GM18867 (cell line): ENCODE data around the gene SYP.

ENCODE experiments used
- ATAC-seq: cut with Tn5 transposase; IDR thresholded peaks from one replicate; pipeline ENCODE4 v1.9.1; 2021; ENCODE audit warnings: mild to moderate bottlenecking, moderate library complexity; ENCODE audit not compliant: unreplicated experiment

SYP gene

DNA sequence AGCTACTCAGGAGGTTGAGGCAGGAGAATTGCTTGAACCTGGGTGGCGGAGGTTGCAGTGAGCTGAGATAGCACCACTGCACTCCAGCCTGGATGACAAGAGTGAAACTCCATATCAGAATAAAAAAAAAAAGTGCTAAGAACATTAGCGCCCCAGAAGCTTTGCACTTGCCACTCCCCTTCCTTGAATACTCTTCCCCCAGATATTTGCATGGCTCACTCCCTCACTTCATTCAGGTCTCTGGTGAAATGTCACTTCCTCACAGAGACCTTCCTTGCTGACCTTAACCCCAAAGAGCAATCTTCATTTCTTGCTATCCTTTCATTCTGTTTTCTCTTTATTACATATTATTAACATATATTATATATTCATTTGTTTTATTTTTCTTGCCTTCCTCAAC, 21.9 kb upstream of the SYP start:
- ATAC-seq, result no peak

DNA sequence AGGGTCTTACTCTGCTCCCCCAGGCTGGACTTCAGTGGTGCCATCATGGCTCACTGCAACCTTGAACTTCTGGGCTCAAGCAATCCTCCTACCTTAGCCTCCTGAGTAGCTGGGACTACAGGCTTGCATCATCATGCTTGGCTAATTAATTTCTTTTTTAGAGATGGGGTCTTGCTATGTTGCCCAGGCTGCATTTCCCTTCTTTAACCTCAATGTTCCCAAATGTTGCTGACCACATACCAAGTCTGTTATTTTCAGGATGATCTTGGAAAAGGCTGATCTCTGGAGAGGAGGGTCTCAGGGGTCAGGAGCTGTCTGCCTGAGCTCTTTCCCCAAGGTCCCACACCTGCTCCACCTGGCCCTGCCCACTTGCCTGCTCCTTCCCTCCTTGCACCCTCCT, 20.1 kb upstream of the SYP start:
- ATAC-seq, result no peak

GRCh38 chrX:49214996-49215526, 15.1 kb upstream of the SYP start:
- no peak for ATAC-seq

DNA sequence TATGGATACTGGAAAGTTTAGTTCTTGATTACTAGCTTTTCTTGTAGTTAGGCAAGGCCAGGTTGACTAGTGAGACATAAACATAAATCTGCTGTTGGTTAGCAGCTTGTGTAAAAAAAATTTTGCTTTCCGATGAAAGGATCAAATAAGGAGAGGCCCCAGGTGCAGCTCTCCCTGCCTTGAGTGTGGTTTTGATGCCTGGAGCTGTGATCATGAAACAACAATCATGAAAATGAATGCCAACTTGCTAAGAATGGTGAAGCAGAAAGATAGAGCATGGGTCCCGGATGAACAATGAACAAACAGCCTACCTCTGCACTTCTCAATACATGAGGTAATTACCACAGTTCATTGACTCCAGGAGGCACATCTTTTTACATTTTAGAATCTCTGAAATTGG, 14.4 kb upstream of the SYP start:
- no peak for ATAC-seq

- no peak for ATAC-seq
These were observed 12.9 kb upstream of the SYP start for GRCh38 chrX:49212861-49213260.

- no peak for ATAC-seq
These were observed 12.2 kb upstream of the SYP start for GRCh38 chrX:49212209-49212608.

GRCh38 chrX:49211074-49211473, 11.1 kb upstream of the SYP start:
- ATAC-seq, result no peak

DNA sequence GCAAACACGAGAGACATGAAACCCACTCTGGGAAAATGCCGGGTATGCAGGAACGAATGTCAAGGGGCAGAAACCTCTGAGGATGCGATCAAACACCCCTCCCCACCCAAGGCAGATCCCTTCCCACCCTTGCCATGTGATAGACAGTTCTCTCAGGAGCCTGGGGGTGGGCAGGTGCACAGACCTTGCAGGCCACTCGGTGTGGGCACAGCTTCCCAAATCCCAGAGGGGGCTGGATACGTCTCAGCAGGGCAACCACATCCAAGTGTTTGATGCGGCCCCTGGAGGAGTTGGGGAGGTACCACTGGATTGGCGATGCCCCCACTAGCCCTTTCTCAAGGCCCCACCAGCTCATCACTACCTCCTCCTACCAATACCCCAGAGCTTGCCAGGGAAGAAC, 10.4 kb upstream of the SYP start:
- ATAC-seq, result no peak

- ATAC-seq, result no peak
These were observed 9.7 kb upstream of the SYP start for GRCh38 chrX:49209434-49210251.

DNA sequence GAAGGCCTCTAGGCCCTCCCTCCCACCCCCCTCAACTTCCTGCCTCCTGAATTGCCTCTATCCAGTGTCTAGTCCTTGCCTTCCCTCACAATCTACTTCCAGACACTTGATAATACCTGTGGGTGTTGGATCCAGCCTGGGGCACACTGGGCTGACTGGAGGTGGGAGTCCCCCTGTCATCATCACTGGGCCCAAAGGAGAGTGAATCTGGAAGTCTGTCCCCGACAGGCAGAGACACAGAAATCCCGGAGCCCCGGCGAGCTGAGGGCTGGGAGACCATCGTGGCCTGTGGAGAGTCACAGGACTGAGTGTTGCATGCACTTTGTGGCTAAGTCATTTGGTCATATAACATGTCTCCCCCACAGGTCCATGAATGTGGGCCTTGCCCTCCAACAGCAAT, 8.4 kb upstream of the SYP start:
- no peak for ATAC-seq

DNA sequence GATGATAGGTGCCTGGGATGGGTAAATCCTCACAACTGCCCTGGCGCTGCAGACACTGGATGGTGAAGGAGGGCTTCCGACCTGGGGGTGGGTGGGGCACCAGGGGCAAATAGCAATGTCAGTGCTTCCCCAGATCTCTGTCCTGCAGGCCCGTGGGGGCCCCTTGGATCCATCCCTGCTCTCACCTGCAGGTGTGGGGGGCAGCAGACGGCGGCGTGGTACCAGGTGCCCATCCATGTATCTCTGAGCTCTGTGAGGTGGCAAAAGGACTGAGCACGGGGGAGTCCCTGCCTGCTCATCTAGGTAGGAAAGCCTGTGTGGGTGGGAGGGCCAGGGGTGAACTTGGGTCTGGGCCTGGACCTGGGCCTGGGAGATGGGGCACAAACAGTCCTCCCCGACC, 6.5 kb upstream of the SYP start:
- ATAC-seq, result no peak

- ATAC-seq, result no peak
These were observed 5.5 kb upstream of the SYP start for GRCh38 chrX:49205443-49205842.

GRCh38 chrX:49204709-49205108, 4.7 kb upstream of the SYP start:
- no peak for ATAC-seq

DNA sequence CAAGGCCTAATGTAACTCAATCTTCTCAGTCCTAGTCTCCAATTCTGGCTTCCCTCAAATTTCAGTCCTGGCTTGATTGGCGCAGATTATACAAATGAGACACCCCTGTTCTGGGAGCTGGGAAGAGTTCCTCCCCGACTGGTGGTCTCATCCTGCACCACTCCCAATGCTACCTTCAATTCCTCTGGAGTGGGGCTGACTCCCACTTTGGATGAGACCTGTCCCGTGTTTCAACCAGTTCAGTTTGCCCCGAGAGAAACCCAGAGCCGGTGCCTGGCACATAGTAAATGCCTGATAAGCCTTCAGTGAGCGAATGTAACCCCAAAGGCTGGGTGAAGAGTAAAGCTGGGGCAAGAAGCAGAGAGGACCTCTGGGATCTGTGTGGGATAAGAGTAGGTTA, 4.0 kb upstream of the SYP start:
- ATAC-seq, result no peak

- no peak for ATAC-seq
These were observed 3.5 kb upstream of the SYP start for GRCh38 chrX:49203536-49203935.

DNA sequence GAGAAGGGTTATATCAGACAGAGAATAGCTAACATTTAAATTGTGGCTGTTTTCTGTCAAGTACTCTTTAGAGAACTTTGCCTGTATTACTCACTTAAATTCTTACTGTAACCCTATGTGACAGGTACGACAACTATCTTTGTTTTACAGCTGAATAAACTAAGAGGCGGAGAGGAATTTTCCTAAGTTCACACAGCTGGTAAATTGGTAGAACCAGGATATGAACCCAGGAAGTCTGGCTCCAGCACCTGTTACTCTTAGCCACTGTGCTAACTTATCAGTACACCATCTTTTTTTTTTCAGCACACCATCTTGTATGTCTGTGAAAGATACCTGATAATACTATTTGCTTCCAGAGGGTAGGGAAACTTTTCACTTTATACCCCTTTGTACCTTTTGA, 2.0 kb upstream of the SYP start:
- no peak for ATAC-seq

- ATAC-seq, result no peak
These were observed 738 bp downstream of the SYP start for GRCh38 chrX:49199315-49199595.

DNA sequence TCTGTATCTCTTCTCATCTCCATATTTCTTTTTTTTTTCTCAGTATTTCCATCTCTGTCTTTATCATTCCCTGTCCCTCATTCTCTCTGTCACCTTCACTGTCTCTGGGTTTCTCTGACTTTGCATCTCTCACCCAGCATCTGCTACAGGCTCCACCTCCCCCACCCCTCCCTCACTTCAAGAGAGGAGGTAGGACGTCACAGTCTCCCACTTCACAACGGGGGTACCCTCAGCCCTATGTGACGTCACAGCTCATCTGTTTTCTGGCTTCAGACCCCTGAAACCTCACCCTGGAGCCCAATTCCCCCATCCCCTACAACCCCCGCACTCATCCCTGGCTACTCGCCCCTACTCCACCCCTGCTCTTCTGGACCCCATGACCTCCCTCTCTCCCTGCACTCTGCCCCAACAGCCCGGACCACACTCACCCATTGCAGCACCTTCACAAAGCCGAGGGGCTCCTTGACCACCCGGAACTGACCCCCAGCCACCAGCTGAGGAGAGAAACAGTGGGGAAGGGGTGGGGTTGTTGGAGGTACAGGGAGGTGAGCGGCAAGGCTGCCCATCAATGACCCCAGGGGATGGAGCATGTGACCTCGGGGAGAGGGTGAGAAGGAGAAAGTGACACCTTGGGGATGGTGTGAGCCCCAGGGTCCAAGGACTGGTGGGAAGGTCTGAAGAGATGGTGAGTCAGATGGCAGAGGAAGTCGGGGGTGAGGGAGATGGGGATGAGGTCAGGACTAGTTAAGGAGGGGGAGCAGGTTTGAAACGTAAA, 1.3 kb downstream of the SYP start:
- no peak for ATAC-seq

DNA sequence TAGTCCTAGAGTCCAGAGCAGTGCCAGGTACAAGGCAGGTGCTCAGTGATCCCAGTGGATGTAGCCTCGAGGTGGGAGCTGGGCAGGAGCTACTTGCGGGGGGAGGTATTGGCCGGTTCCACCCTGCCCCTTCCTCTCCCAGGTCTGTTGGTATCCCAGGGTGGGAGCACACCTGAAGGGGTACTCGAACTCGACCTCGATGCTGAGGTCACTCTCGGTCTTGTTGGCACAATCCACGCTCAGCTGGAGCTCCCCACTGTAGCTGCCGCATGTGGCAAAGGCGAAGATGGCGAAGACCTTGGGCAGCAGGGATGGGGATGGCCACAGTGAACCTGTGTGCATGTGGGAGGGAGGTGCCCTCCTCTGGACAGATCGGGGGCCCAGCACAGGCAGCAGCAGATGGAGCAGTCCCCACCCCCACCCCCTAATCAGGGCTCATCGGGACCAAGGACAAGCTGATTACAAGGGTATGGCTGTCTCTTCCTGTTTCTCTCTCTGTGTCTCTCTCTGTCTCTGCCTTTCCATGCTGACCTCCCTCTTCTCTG, 2.4 kb downstream of the SYP start:
- ATAC-seq, result no peak

GRCh38 chrX:49193542-49193964, 6.4 kb downstream of the SYP start:
- no peak for ATAC-seq

GRCh38 chrX:49192722-49193328, 7.2 kb downstream of the SYP start:
- ATAC-seq, result no peak

GRCh38 chrX:49191574-49192011, 8.4 kb downstream of the SYP start:
- ATAC-seq, result peak; percentile 1
